ENCODE measurements around the gene SLC22A31. TPM values are rescaled to one million over a fixed set of nuclear protein-coding genes. Genes with fewer than 3 reads are reported as not detected.
"Not testable (repeated sequence)": the region's sequence is repeated elsewhere in the genome, so short reads cannot be mapped to it uniquely, and the experiment has no call there.

The SLC22A31 gene
- total RNA-seq, 1 experiment from 2014 or later: not detected

DNA sequence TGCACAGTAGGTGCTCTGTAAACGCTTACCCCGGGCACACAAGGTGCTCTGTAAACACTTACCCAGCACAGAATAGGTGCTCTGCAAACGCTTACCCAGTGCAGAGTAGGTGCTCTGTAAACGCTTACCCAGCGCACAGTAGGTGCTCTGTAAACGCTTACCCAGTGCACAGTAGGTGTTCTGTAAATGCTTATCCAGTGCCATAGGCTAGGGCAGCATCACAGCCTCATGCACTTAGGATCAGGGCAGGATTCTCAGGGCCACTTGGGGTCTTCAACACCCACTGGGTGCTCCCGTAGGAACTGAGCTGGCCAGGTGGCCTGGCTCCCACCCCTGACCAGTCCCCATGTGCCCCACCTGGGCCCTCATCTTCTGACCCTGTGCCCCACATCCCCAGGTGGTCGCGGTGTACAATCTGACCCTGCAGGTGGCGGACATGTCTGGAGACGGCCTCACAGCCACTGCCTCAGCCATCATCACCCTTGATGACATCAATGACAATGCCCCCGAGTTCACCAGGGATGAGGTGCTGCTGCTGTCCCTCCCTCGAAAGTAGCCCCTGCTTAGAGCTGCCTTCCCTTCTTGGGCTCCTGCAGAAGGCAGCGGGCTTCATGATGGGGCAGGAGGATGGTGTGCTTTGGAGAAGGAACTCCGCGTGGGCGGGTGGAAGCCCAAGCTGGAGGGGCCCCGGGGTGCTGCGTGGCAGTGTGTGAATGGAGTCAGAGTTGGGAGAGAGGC lies 13.1 kb downstream of the SLC22A31 start:
- TF ChIP-seq, protein P1, sequence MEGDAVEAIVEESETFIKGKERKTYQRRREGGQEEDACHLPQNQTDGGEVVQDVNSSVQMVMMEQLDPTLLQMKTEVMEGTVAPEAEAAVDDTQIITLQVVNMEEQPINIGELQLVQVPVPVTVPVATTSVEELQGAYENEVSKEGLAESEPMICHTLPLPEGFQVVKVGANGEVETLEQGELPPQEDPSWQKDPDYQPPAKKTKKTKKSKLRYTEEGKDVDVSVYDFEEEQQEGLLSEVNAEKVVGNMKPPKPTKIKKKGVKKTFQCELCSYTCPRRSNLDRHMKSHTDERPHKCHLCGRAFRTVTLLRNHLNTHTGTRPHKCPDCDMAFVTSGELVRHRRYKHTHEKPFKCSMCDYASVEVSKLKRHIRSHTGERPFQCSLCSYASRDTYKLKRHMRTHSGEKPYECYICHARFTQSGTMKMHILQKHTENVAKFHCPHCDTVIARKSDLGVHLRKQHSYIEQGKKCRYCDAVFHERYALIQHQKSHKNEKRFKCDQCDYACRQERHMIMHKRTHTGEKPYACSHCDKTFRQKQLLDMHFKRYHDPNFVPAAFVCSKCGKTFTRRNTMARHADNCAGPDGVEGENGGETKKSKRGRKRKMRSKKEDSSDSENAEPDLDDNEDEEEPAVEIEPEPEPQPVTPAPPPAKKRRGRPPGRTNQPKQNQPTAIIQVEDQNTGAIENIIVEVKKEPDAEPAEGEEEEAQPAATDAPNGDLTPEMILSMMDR (IDR thresholded peaks at IDR 0.05; ENCODE audit: unreplicated experiment): no peak
- no peaks in the 10 kb centered on the region for H3K36me3 Mint-ChIP-seq (ENCODE audit: insufficient read depth, unreplicated experiment)
- H3K27me3 Mint-ChIP-seq (ENCODE audit: insufficient read depth, unreplicated experiment): no peaks in the 10 kb centered on the region
- intact Hi-C loops (cut with micrococcal nuclease): no loop called here
- POLR2A ChIA-PET: no interaction called here
- H3K4me3 Mint-ChIP-seq (ENCODE audit: unreplicated experiment): no peak overlapping the region
- no peak overlapping the region for H3K27ac Mint-ChIP-seq (ENCODE audit: low read depth, unreplicated experiment)
- H3K4me1 Mint-ChIP-seq (ENCODE audit: insufficient read depth, unreplicated experiment): no peaks in the 10 kb centered on the region
- H3K9me3 Mint-ChIP-seq (ENCODE audit: unreplicated experiment): no peaks in the 10 kb centered on the region
- no TSS peak for BruUV-seq (replicated peaks)
- DNase-seq (ENCODE audit: unreplicated experiment): no peak
- CTCF ChIA-PET: no interaction called here

DNA sequence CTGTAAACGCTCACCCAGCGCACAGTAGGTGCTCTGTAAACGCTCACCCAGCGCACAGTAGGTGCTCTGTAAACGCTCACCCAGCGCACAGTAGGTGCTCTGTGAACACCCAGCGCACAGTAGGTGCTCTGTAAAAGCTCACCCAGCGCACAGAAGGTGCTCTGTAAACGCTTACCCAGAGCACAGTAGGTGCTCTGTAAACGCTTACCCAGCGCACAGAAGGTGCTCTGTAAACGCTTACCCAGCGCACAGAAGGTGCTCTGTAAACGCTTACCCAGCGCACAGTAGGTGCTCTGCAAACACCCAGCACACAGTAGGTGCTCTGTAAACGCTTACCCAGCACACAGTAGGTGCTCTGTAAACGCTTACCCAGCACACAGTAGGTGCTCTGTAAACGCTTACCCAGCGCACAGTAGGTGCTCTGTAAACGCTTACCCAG lies 13.7 kb downstream of the SLC22A31 start:
- BruUV-seq (replicated peaks); POLR2A ChIA-PET; H3K9me3 Mint-ChIP-seq (ENCODE audit: unreplicated experiment); H3K27me3 Mint-ChIP-seq (ENCODE audit: insufficient read depth, unreplicated experiment); intact Hi-C loops (cut with micrococcal nuclease); H3K27ac Mint-ChIP-seq (ENCODE audit: low read depth, unreplicated experiment); H3K36me3 Mint-ChIP-seq (ENCODE audit: insufficient read depth, unreplicated experiment); DNase-seq (ENCODE audit: unreplicated experiment); H3K4me3 Mint-ChIP-seq (ENCODE audit: unreplicated experiment); H3K4me1 Mint-ChIP-seq (ENCODE audit: insufficient read depth, unreplicated experiment): not testable (repeated sequence)
- CTCF ChIA-PET: interaction anchor here (0.6 kb wide), 1 partner anchor 20 kb away, joined by 3 read pairs; no protein-coding TSS in a partner anchor

DNA sequence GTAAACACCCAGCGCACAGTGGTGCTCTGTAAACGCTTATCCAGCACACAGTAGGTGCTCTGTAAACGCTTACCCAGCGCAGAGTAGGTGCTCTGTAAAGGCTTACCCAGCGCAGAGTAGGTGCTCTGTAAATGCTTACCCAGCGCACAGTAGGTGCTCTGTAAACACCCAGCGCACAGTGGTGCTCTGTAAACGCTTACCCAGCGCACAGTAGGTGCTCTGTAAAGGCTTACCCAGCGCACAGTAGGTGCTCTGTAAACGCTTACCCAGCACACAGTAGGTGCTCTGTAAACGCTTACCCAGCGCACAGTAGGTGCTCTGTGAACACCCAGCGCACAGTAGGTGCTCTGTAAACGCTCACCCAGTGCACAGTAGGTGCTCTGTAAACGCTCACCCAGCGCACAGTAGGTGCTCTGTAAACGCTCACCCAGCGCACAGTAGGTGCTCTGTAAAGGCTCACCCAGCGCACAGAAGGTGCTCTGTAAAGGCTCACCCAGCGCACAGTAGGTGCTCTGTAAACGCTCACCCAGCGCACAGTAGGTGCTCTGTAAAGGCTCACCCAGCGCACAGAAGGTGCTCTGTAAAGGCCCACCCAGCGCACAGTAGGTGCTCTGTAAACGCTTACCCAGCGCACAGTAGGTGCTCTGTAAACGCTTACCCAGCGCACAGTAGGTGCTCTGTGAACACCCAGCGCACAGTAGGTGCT lies 14.3 kb downstream of the SLC22A31 start:
- CTCF ChIA-PET: interaction anchor here (0.6 kb wide), 1 partner anchor 19 kb away, joined by 3 read pairs; no protein-coding TSS in a partner anchor
- H3K4me3 Mint-ChIP-seq (ENCODE audit: unreplicated experiment); H3K27ac Mint-ChIP-seq (ENCODE audit: low read depth, unreplicated experiment); DNase-seq (ENCODE audit: unreplicated experiment); H3K4me1 Mint-ChIP-seq (ENCODE audit: insufficient read depth, unreplicated experiment); H3K9me3 Mint-ChIP-seq (ENCODE audit: unreplicated experiment); H3K27me3 Mint-ChIP-seq (ENCODE audit: insufficient read depth, unreplicated experiment); intact Hi-C loops (cut with micrococcal nuclease); BruUV-seq (replicated peaks); POLR2A ChIA-PET; H3K36me3 Mint-ChIP-seq (ENCODE audit: insufficient read depth, unreplicated experiment): not testable (repeated sequence)

DNA sequence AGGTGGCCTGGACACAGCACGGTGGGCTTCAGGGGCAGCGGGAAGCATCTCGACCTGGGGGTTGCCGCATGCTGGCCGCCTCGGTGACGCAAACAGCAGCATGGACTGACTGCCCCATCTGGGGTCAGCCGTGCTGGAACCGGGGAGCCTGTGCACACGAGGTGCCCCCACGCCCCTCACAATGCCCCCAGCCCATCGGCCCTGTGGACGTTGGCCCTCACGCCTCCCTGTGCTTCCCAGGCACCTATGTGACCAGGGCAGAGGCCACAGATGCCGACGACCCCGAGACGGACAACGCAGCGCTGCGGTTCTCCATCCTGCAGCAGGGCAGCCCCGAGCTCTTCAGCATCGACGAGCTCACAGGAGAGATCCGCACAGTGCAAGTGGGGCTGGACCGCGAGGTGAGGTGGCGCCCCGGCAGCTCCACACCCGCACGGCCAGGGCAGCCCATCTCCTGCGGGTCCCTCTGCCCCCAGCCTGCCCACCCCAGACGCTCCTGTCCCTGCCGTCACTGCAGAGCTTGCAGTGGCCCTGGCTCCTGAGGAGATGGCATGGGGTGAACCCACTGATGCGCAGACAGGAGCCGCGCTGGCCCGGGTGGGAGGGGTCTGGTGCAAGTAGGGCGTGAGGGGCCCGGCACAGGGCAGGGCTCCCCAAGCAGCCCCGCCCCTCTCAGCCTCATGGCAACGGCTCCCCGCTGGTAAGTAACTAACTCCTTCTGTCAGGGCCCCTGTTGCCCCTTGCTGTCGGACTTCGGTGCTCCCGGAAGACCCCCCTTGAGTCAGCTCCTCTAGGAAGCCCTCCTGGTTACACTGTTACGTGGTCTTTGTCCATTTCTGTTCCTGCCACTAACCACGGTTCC lies 15.2 kb downstream of the SLC22A31 start:
- Mint-ChIP-seq H3K36me3 (ENCODE audit: insufficient read depth, unreplicated experiment) (peaks cover 4% of the 10 kb centered on the region), H3K27ac (ENCODE audit: low read depth, unreplicated experiment) (no peak overlapping the region), H3K27me3 (ENCODE audit: insufficient read depth, unreplicated experiment) (no peaks in the 10 kb centered on the region), H3K9me3 (ENCODE audit: unreplicated experiment) (no peaks in the 10 kb centered on the region), H3K4me3 (ENCODE audit: unreplicated experiment) (no peak overlapping the region), H3K4me1 (ENCODE audit: insufficient read depth, unreplicated experiment) (no peaks in the 10 kb centered on the region)
- ChIA-PET POLR2A (no interaction called here), CTCF (no interaction called here)
- intact Hi-C loops (cut with micrococcal nuclease): no loop called here
- no TSS peak for BruUV-seq (replicated peaks)
- DNase-seq (ENCODE audit: unreplicated experiment): no peak
- TF ChIP-seq, protein P1 (IDR thresholded peaks at IDR 0.05; ENCODE audit: unreplicated experiment): no peak

DNA sequence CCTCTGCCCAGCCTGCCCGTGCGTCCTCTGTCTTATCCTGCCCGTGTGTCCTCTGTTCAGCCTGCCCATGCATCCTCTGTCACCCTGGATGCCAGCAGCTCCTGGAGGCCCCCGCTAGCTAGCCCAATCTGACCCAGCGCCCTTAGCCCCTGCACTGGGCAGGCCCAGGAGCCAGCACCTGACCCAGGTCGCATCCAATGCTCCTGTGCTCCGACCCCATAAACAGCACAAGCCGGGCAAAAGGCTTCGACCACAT lies 15.7 kb downstream of the SLC22A31 start:
- TF ChIP-seq, protein P1 (IDR thresholded peaks at IDR 0.05; ENCODE audit: unreplicated experiment): no peak
- H3K36me3 Mint-ChIP-seq (ENCODE audit: insufficient read depth, unreplicated experiment): peaks cover 4% of the 10 kb centered on the region
- no peaks in the 10 kb centered on the region for H3K27me3 Mint-ChIP-seq (ENCODE audit: insufficient read depth, unreplicated experiment)
- H3K4me3 Mint-ChIP-seq (ENCODE audit: unreplicated experiment): no peak overlapping the region
- CTCF ChIA-PET: no interaction called here
- no peak for DNase-seq (ENCODE audit: unreplicated experiment)
- no peaks in the 10 kb centered on the region for H3K9me3 Mint-ChIP-seq (ENCODE audit: unreplicated experiment)
- intact Hi-C loops (cut with micrococcal nuclease): no loop called here
- no peaks in the 10 kb centered on the region for H3K4me1 Mint-ChIP-seq (ENCODE audit: insufficient read depth, unreplicated experiment)
- no peak overlapping the region for H3K27ac Mint-ChIP-seq (ENCODE audit: low read depth, unreplicated experiment)
- no TSS peak for BruUV-seq (replicated peaks)
- POLR2A ChIA-PET: no interaction called here
